Measurements from ENCODE around the gene RNU5D-1. TPM values are rescaled to one million over a fixed set of nuclear protein-coding genes. Genes with fewer than 3 reads are reported as not detected.
A peak's percentile ranks its signal among the peaks of the same experiment; 100 is the strongest.
"Not testable (repeated sequence)": the region's sequence is repeated elsewhere in the genome, so short reads cannot be mapped to it uniquely, and the experiment has no call there.

The RNU5D-1 gene
- total RNA-seq, 1 experiment from 2014 or later: not detected

GRCh38 chr1:44739307-44740178, 8.6 kb upstream of the RNU5D-1 start, which contains the start of gene KIF2C:
KIF2C (plus strand) TSS chr1:44739837; CDS start chr1:44739933, 96 bp downstream.
- DNase-seq (ENCODE audit: low read depth, low spot score): peak; percentile 96
- in situ Hi-C loops (cut with HindIII; ENCODE audit: low pct_unique_long_range_greater_than_20kb, low sequenced_read_pairs): no loop called here

GRCh38 chr1:44738953-44739306, 8.0 kb upstream of the RNU5D-1 start:
- DNase-seq (ENCODE audit: low read depth, low spot score); in situ Hi-C loops (cut with HindIII; ENCODE audit: low pct_unique_long_range_greater_than_20kb, low sequenced_read_pairs): not testable (repeated sequence)

DNA sequence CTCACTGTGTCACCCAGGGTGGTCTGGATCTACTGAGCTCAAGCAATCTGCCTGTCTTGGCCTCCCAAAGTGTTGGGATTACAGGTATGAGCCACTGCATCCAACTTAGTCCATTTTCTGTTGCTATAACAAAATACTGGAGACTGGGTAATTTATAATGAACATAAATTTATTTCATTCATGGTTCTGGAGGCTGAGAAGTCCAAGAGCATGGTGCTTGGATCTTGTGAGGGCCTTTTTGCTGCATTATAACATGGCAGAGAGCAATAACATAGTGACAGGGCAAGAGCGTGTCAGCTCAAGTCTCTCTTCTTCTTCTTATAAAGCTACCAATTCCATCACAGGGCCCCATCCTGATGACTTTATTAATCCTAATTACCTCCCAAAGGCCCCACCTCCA, 5.0 kb upstream of the RNU5D-1 start:
- no peak for DNase-seq (ENCODE audit: low read depth, low spot score)
- in situ Hi-C loops (cut with HindIII; ENCODE audit: low pct_unique_long_range_greater_than_20kb, low sequenced_read_pairs): no loop called here

- in situ Hi-C loops (cut with HindIII; ENCODE audit: low pct_unique_long_range_greater_than_20kb, low sequenced_read_pairs): no loop called here
- no peak for DNase-seq (ENCODE audit: low read depth, low spot score)
These were observed 2.8 kb upstream of the RNU5D-1 start for GRCh38 chr1:44733784-44734183.

DNA sequence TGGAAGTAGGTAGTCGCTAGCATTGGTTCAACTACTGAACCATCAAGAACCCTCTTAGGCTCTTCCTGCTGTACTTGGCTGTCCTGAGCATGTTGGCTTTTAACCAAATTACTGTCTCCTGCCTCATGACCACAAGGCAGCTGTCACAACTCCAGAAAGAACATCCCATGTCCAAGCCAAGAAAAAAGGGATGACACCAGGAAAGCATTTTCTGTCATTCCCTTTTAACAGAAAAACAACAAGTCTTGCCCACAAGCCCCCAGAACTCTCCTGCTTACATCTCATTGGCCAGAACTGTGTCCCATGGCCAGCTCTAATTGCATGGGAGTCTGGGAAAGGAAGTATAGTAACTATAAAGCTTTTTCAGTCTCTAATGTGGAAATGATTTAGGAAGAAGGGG, 2.4 kb upstream of the RNU5D-1 start:
- in situ Hi-C loops (cut with HindIII; ENCODE audit: low pct_unique_long_range_greater_than_20kb, low sequenced_read_pairs): no loop called here
- DNase-seq (ENCODE audit: low read depth, low spot score): peak; percentile 21

GRCh38 chr1:44724955-44725698, 5.8 kb downstream of the RNU5D-1 start:
- in situ Hi-C loops (cut with HindIII; ENCODE audit: low pct_unique_long_range_greater_than_20kb, low sequenced_read_pairs): no loop called here
- DNase-seq (ENCODE audit: low read depth, low spot score): no peak

GRCh38 chr1:44724296-44724954, 6.5 kb downstream of the RNU5D-1 start:
- DNase-seq (ENCODE audit: low read depth, low spot score): no peak
- in situ Hi-C loops (cut with HindIII; ENCODE audit: low pct_unique_long_range_greater_than_20kb, low sequenced_read_pairs): no loop called here

DNA sequence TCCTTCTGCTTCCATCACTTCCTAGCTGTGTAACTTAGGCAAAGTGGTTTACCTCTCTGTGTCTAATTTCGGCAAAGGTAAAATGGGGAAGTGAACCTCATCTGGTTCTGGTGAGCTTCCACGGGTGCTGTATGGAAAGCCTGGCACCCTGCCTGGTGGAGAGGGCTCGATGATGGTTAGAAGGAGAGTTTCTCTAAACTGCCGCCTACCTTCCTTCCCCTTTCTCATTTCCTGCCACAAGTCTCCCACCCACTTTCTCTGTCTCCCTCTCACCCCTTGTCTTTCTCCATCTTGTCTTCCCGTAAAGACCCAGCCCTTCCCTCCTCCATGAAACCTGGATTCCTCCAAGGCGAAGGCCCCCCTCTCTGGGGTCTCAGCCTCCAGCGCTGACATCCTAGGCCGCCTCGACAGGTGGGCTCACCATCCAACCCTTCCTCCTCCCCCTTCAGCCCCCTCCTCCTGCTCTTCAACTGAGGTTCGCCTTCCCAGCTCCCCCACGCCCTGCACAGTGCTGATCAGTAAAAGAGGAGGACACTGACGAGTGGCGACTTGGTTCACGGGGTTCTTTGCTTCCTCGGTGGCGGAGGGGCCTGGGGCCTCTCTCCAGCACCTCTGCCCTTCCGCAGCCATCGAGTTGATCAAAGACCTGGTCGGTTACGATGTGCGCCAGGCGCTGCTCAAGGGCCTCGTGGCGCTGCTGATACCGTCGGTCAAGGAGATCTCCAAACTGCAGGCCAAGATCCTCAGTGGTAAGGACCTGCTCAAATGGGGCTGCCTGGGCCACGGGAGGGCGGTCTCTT, 7.3 kb downstream of the RNU5D-1 start:
- in situ Hi-C loops (cut with HindIII; ENCODE audit: low pct_unique_long_range_greater_than_20kb, low sequenced_read_pairs): no loop called here
- DNase-seq (ENCODE audit: low read depth, low spot score): no peak

DNA sequence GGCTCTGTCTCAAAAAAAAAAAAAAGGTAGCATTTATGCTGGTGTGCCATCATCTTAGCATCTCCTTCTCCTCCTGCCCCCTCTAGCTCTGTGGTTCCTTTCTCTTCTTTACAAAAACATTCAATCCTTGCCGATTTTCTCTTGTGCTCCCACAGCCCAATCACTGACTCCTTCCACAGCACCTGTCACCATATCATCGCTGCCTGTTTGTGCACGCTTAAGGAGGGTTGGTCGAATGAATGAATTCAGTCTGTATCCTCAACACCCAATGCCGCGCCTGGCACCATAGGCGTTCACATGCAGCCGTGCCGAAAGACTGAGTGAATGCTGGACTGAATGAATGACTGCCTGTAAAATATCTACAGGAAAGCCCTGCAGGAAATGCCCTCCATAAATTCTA, 7.9 kb downstream of the RNU5D-1 start:
- no peak for DNase-seq (ENCODE audit: low read depth, low spot score)
- in situ Hi-C loops (cut with HindIII; ENCODE audit: low pct_unique_long_range_greater_than_20kb, low sequenced_read_pairs): no loop called here

GRCh38 chr1:44721485-44722361, 9.2 kb downstream of the RNU5D-1 start:
- peak; percentile 96 for DNase-seq (ENCODE audit: low read depth, low spot score)
- in situ Hi-C loops (cut with HindIII; ENCODE audit: low pct_unique_long_range_greater_than_20kb, low sequenced_read_pairs): no loop called here

DNA sequence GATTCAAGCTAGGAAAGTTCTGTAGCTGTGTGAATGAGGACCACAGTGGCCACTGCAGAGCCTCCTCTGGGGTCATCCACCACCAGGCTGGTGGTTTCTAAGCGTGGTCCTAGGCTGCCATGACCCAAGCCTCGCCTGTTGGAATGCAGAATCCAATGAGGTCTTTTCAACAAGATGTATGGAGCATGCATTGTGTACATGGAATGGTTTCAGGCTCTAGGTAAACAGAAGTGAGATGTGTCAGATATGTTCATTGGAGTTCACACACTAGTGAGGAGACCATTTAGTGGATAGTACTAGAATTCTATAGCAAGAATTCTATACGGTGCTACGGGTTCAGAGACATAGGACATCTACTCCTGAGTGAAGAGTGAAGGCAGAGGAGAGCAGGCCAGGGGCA, 10.7 kb downstream of the RNU5D-1 start:
- in situ Hi-C loops (cut with HindIII; ENCODE audit: low pct_unique_long_range_greater_than_20kb, low sequenced_read_pairs): no loop called here
- no peak for DNase-seq (ENCODE audit: low read depth, low spot score)

DNA sequence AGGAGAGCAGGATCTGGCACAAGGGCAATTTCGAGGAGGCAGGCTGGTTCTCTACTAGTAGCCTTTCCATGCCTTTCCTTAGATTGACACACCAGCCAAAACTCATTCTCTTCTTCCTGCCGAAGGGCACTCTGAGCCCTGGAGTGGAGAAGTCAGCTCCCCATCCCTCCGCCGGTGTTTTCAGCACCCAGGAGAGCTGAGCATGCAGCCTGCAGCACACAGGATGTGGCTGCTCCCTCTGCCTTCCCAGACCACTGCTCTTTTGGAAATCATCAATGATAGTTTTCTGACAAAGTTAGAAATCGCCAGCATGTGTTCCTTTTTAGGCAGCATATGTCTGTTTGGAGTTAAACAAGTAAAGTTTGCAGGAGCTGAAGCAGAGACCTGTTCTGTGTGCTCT, 11.7 kb downstream of the RNU5D-1 start:
- DNase-seq (ENCODE audit: low read depth, low spot score): no peak
- in situ Hi-C loops (cut with HindIII; ENCODE audit: low pct_unique_long_range_greater_than_20kb, low sequenced_read_pairs): no loop called here

GRCh38 chr1:44718091-44718490, 12.9 kb downstream of the RNU5D-1 start:
- in situ Hi-C loops (cut with HindIII; ENCODE audit: low pct_unique_long_range_greater_than_20kb, low sequenced_read_pairs): no loop called here

DNA sequence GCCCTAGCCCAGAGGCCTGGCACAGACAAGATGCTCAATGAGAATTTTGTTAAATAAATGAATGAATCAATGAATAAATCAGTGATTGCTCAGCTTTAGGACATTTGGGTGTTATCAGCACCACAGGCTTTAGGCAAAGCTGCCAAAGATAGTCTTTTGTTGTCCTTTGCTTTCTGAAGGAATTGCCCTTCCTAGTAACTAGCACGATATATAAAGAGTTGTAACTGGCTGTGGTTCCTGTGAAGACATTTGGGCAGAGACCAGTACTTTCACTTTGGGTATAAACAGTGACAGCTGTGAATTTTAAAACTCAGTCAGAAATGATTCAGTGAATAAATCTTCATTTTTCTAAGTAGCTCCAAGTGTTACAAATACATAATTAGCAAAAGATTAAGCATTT, 13.3 kb downstream of the RNU5D-1 start:
- DNase-seq (ENCODE audit: low read depth, low spot score): no peak
- in situ Hi-C loops (cut with HindIII; ENCODE audit: low pct_unique_long_range_greater_than_20kb, low sequenced_read_pairs): no loop called here

More at GRCh38 chr1:44718091-44718490, 12.9 kb downstream of the RNU5D-1 start:
- no peak for DNase-seq (ENCODE audit: low read depth, low spot score)

DNA sequence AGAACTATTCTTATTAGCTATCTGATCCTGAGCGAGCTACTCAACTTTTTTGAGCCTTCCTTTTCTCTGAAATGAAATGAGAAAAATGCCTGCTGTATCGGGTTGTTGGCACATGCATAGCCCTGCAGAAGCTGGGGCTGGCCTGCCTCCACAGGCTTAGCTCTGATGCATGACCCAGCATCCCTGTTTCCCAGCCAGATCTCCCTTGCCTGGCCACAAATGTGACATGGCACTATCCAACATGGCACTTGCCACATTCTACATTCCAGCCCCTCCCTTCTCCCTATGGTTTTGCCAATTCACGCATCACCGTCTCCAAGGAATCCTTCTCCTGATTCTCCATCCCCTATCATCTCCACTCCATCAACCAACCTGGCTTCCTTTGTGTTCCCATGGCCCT, 13.8 kb downstream of the RNU5D-1 start:
- DNase-seq (ENCODE audit: low read depth, low spot score): no peak
- in situ Hi-C loops (cut with HindIII; ENCODE audit: low pct_unique_long_range_greater_than_20kb, low sequenced_read_pairs): no loop called here

DNA sequence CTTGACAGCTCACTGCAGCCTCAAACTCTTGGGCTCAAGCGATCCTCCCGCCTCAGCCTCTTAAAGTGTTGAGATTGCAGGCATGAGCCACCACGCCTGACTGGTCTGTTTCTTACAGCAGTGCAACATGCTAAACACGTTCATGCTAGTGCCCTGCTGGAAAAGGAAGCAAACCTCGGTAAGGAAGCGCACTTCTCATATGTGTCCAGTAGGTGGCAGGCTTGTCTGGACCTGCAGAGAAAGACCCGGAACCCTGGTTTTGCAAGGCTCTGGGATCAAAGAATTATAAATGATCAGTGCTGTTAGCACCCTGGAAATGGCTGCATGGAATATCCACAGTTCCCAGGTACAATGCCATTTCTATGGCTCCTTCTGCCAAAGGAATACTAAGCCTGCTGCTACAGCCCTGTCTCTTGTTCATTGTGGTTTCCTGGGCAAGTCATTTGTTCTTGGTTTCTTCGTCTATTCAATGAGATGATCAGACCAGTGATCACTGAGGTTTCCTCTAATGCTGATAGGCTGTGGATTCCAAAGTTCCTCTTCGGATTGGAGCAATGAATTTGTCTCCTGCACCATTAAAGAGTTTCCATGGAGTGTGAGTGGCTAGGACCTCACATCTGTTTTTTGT, 15.9 kb downstream of the RNU5D-1 start:
- in situ Hi-C loops (cut with HindIII; ENCODE audit: low pct_unique_long_range_greater_than_20kb, low sequenced_read_pairs): no loop called here
- DNase-seq (ENCODE audit: low read depth, low spot score): peak; percentile 83

Data from SK-MEL-5 (cell line).